HepG2 (cell line): ENCODE results near the gene NARF. TPM values are rescaled to one million over a fixed set of nuclear protein-coding genes. Genes with fewer than 3 reads are reported as not detected.

Experiments
- CAMTA2 ChIP-seq: sonication (generic); formaldehyde crosslinking; IDR thresholded peaks from 2 replicates; pipeline ENCODE4 v1.4.0; 2020; ENCODE audit warnings: mild to moderate bottlenecking, missing genetic modification reagents, borderline replicate concordance
- FOXP1 ChIP-seq, 2 experiments: fragments of 450-650 bp in 1 of 2; IDR thresholded peaks; 2 replicates each; pipeline ENCODE4 v1.6.1; 2017 to 2018; ENCODE audit warnings: antibody characterized with exemption in 1 of 2
- MAFK ChIP-seq, 2 experiments: IDR thresholded peaks in 1 of 2; conservative IDR thresholded peaks in 1 of 2; 2 replicates each; pipeline ENCODE4 v1.6.1; 2011; ENCODE audit warnings: improper control_type of control experiment in 2 of 2, low read length in 2 of 2
- MBD4 ChIP-seq: IDR thresholded peaks from 2 replicates; pipeline ENCODE4 v1.6.1; 2012; ENCODE audit warnings: low read length, inconsistent platforms, borderline replicate concordance
- MXI1 ChIP-seq: IDR thresholded peaks from 3 replicates; pipeline ENCODE4 v1.6.1; 2012; ENCODE audit warnings: low read depth, low read length, inconsistent platforms, borderline replicate concordance
- NONO ChIP-seq, 2 experiments: fragments of 450-650 bp in 1 of 2; sonication (generic) in 1 of 2; formaldehyde crosslinking in 1 of 2; IDR thresholded peaks in 1 of 2; conservative IDR thresholded peaks in 1 of 2; 2 replicates each; pipeline versions ENCODE4 v1.6.1 to v1.8.0; 2017 to 2022; ENCODE audit warnings: mild to moderate bottlenecking in 1 of 2, missing genetic modification reagents in 1 of 2, moderate library complexity in 1 of 2
- POLR2G ChIP-seq: fragments of 200-400 bp; formaldehyde crosslinking; IDR thresholded peaks from 2 replicates; pipeline ENCODE4 v1.6.1; 2018; ENCODE audit warnings: mild to moderate bottlenecking, low read depth, low read length, moderate library complexity
- RXRB ChIP-seq: IDR thresholded peaks from 2 replicates; pipeline ENCODE4 v1.6.1; 2016; ENCODE audit warnings: borderline replicate concordance, missing genetic modification reagents, missing compliant biosample characterization
- TEAD2 ChIP-seq: sonication (generic); formaldehyde crosslinking; IDR thresholded peaks from 2 replicates; pipeline ENCODE4 v1.9.0; 2021; ENCODE audit warnings: missing genetic modification reagents
- THRA ChIP-seq: sonication (generic); formaldehyde crosslinking; IDR thresholded peaks from 2 replicates; pipeline ENCODE4 v1.4.0; 2020; ENCODE audit warnings: missing genetic modification reagents, borderline replicate concordance
- TP53 ChIP-seq: sonication (generic); formaldehyde crosslinking; conservative IDR thresholded peaks from 2 replicates; pipeline ENCODE4 v1.4.0; 2020; ENCODE audit warnings: missing genetic modification reagents
- WIZ ChIP-seq: sonication (generic); formaldehyde crosslinking; IDR thresholded peaks from 2 replicates; pipeline ENCODE4 v1.5.1; 2020; ENCODE audit warnings: mild to moderate bottlenecking, missing genetic modification reagents
- ZNF484 ChIP-seq: sonication (generic); formaldehyde crosslinking; IDR thresholded peaks from 2 replicates; pipeline ENCODE4 v1.5.1; 2020; ENCODE audit warnings: mild to moderate bottlenecking, low read depth, missing genetic modification reagents, borderline replicate concordance
- ZNF616 ChIP-seq: sonication (generic); formaldehyde crosslinking; IDR thresholded peaks from 2 replicates; pipeline ENCODE4 v1.5.0; 2020; ENCODE audit warnings: low read depth, mild to moderate bottlenecking, missing genetic modification reagents
- ZNF660 ChIP-seq: sonication (generic); formaldehyde crosslinking; IDR thresholded peaks from 2 replicates; pipeline ENCODE4 v1.5.1; 2020; ENCODE audit warnings: mild to moderate bottlenecking, low read depth, missing genetic modification reagents, borderline replicate concordance
- ZNF891 ChIP-seq: sonication (generic); formaldehyde crosslinking; IDR thresholded peaks from 2 replicates; pipeline ENCODE4 v1.5.0; 2020; ENCODE audit warnings: mild to moderate bottlenecking, missing genetic modification reagents
- polyA plus RNA-seq, 8 experiments: library from polyadenylated mRNA; depleted of rRNA in 3 of 8; stranded (reverse) in 7 of 8; unstranded in 1 of 8; fragments of >200 nt; fragmentation: Illumina TruSeq in 4 of 8; extraction: Trizol in 4 of 8; gene quantifications; 2 replicates each; pipeline versions ENCODE4 v1.2.1 to v1.2.3, GENCODE V29; 2011 to 2016; ENCODE audit warnings: low read depth in 4 of 8, missing spikeins in 1 of 8, mixed read lengths in 1 of 8; ENCODE audit not compliant: insufficient read depth in 1 of 8
- total RNA-seq, 5 experiments: library from RNA; depleted of rRNA; stranded (reverse); fragments of >200 nt; fragmentation: Illumina TruSeq; extraction: Trizol; gene quantifications; 2 replicates each; pipeline ENCODE4 v1.2.3, GENCODE V29; 2016; ENCODE audit warnings: low read depth in 1 of 5
- TF ChIP-seq, protein P1 (sequence below): sonication (generic); formaldehyde crosslinking; IDR thresholded peaks from 2 replicates; pipeline ENCODE4 v1.9.0; 2021; ENCODE audit warnings: missing genetic modification reagents, borderline replicate concordance
- TF ChIP-seq, protein P2 (sequence below): IDR thresholded peaks from 2 replicates; pipeline ENCODE4 v1.6.1; 2016; ENCODE audit warnings: low read depth
- TF ChIP-seq, protein P3 (sequence below): sonication (generic); formaldehyde crosslinking; IDR thresholded peaks from 2 replicates; pipeline ENCODE4 v1.5.0; 2020; ENCODE audit warnings: missing genetic modification reagents

Gene NARF
- total and polyA plus RNA-seq, 2 of the 13 experiments (the other 11 are each of a cell fraction or from before 2014, with no cell fraction given): 61.1 to 144 TPM

DNA sequence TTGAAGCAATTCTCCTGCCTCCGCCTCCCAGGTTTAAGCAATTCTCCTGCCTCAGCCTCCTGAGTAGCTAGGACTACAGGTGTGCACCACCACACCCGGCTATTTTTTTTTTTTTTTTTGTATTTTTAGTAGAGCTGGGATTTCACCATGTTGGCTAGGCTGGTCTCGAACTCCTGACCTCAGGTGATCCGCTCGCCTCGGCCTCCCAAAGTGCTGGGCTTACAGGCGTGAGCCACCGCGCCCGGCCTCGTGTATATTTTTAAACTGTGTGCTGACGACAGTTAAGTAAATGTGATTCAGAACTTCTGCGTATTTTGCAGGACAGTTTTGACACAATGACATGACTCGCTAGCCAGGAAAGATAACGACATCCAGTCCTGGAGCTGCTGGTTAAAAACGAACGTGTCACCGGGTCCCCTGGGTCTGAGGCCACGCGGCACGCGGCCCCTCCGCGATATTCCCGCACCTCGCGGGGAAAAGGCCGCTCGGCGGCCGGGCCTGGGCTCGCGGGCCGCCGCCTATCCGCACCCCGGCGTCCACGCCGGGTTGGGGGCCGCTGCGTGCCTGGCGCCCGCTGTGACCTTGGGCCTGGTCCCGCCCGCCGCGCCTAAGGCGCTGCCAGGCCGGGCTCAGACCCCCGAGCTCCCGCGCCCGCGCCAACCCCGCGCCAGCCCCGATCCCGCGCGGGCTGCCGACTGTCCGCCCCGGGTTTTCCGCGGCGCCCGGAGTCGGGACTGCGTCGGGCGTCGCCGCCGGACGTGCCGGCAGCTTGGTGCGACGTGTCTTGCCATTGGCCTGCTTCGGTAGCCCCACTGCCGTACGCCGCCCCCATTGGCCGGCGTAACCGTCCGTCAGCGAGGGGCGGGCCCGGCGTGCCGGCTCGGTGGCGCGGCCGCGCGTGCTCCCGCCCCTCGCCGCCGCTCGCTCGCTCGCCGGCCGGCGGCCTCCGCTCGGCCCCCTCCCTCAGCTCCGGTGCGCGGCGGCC lies 60.6 kb downstream of the NARF start, which contains the start of gene FOXK2 (continued):
- TF ChIP-seq ZNF484 (CRISPR knock-in tag) (no peak), ZNF660 (CRISPR knock-in tag) (no peak), CAMTA2 (peak; percentile 87; the same call in 1 of the 2 replicates), NONO (IDR thresholded peaks at IDR 0.05) (no peak), NONO (CRISPR knock-in tag; conservative IDR thresholded peaks at IDR 0.05) (no peak), ZNF616 (peak; percentile 59; the same call in 1 of the 2 replicates), RXRB (0 out of 2 replicates have a peak, but pooled peaks have one; percentile 11), MXI1 (peak; percentile 35; the same call in 2 of the 3 replicates), MBD4 (no peak), POLR2G (peak; percentile 64), ZNF891 (CRISPR knock-in tag) (no peak; the same call in 1 of the 2 replicates), TEAD2 (peak; percentile 26; the same call in 1 of the 2 replicates), TP53 (peak; percentile 66; the same call in 1 of the 2 replicates), MAFK (conservative IDR thresholded peaks at IDR 0.05 in 1 of 2, IDR thresholded peaks at IDR 0.05 in 1 of 2; ENCODE audit: low read length in 2 of 2) (no peak), THRA (CRISPR knock-in tag) (0 out of 2 replicates have a peak, but pooled peaks have one; percentile 28), WIZ (CRISPR knock-in tag) (no peak), FOXP1 (IDR thresholded peaks at IDR 0.05) (no peak), FOXP1 (CRISPR knock-in tag; IDR thresholded peaks at IDR 0.05) (no peak)
- TF ChIP-seq, protein P1, sequence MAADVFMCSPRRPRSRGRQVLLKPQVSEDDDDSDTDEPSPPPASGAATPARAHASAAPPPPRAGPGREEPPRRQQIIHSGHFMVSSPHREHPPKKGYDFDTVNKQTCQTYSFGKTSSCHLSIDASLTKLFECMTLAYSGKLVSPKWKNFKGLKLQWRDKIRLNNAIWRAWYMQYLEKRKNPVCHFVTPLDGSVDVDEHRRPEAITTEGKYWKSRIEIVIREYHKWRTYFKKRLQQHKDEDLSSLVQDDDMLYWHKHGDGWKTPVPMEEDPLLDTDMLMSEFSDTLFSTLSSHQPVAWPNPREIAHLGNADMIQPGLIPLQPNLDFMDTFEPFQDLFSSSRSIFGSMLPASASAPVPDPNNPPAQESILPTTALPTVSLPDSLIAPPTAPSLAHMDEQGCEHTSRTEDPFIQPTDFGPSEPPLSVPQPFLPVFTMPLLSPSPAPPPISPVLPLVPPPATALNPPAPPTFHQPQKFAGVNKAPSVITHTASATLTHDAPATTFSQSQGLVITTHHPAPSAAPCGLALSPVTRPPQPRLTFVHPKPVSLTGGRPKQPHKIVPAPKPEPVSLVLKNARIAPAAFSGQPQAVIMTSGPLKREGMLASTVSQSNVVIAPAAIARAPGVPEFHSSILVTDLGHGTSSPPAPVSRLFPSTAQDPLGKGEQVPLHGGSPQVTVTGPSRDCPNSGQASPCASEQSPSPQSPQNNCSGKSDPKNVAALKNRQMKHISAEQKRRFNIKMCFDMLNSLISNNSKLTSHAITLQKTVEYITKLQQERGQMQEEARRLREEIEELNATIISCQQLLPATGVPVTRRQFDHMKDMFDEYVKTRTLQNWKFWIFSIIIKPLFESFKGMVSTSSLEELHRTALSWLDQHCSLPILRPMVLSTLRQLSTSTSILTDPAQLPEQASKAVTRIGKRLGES (CRISPR knock-in tag): no peak
- TF ChIP-seq, protein P2, sequence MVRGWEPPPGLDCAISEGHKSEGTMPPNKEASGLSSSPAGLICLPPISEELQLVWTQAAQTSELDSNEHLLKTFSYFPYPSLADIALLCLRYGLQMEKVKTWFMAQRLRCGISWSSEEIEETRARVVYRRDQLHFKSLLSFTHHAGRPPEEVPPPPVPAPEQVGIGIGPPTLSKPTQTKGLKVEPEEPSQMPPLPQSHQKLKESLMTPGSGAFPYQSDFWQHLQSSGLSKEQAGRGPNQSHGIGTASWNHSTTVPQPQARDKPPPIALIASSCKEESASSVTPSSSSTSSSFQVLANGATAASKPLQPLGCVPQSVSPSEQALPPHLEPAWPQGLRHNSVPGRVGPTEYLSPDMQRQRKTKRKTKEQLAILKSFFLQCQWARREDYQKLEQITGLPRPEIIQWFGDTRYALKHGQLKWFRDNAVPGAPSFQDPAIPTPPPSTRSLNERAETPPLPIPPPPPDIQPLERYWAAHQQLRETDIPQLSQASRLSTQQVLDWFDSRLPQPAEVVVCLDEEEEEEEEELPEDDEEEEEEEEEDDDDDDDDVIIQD (CRISPR knock-in tag): no peak
- TF ChIP-seq, protein P3, sequence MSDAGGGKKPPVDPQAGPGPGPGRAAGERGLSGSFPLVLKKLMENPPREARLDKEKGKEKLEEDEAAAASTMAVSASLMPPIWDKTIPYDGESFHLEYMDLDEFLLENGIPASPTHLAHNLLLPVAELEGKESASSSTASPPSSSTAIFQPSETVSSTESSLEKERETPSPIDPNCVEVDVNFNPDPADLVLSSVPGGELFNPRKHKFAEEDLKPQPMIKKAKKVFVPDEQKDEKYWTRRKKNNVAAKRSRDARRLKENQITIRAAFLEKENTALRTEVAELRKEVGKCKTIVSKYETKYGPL: peak; percentile 60
